Upper lobe of right lung (tissue), 1 donor: ENCODE measurements around the gene ZNF366. TPM values are rescaled to one million over a fixed set of nuclear protein-coding genes. Genes with fewer than 3 reads are reported as not detected.

Experiments
- ATAC-seq: fragments of 200-7000 bp; cut with Tn5 transposase; one replicate; pipeline ENCODE4 v1.9.1; 2020; ENCODE audit warnings: mild to moderate bottlenecking, moderate library complexity
- DNase-seq: peaks from one replicate; pipeline ENCODE4 v3.0.0-alpha.2; 2020
- H3K27ac ChIP-seq: fragments of 200-600 bp; one replicate; pipeline ENCODE4 v1.8.0; 2022
- H3K27me3 ChIP-seq: fragments of 200-600 bp; one replicate; pipeline ENCODE4 v1.8.0; 2022; ENCODE audit warnings: mild to moderate bottlenecking
- H3K36me3 ChIP-seq: fragments of 200-600 bp; one replicate; pipeline ENCODE4 v1.8.0; 2022
- H3K4me1 ChIP-seq: fragments of 200-600 bp; one replicate; pipeline ENCODE4 v1.8.0; 2022
- H3K4me3 ChIP-seq: fragments of 200-600 bp; one replicate; pipeline ENCODE4 v1.8.0; 2022; ENCODE audit warnings: mild to moderate bottlenecking
- H3K9me3 ChIP-seq: fragments of 200-600 bp; one replicate; pipeline ENCODE4 v1.8.0; 2022
- CTCF ChIP-seq: fragments of 200-600 bp; IDR thresholded peaks from one replicate; pipeline ENCODE4 v1.8.0; 2022; ENCODE audit warnings: antibody characterized with exemption
- intact Hi-C: fragments of 100-400 bp; cut with DNase I; formaldehyde crosslinking; loops from one replicate; pipeline ENCODE4 v1.11.0; 2022
- total RNA-seq: library from RNA; stranded (reverse); fragmentation: NEBNext Ultra II Directional; extraction: Animal tissue kit (Norgen Biotek cat#: 25700); gene quantifications from one replicate; pipeline ENCODE4 v1.2.1, GENCODE V29; 2021
- donor health status: DM: no; HTN: yes; CAD: no; lungs with severe emphysema.

The ZNF366 gene
- total RNA-seq, 1 donor from 2014 or later, result 12.2 TPM

- no peaks in the 10 kb centered on the region for H3K36me3 ChIP-seq
- TF ChIP-seq CTCF, result no peak
- H3K9me3 ChIP-seq, result no peaks in the 10 kb centered on the region
- ATAC-seq, result no peak
- H3K4me3 ChIP-seq, result no peak overlapping the region
- no peak for DNase-seq
- H3K4me1 ChIP-seq, result peaks cover 11% of the 10 kb centered on the region
- H3K27me3 ChIP-seq, result no peaks in the 10 kb centered on the region
- peak overlapping the region; percentile 4 for H3K27ac ChIP-seq
- intact Hi-C loops, result no loop called here
Measured at GRCh38 chr5:72465601-72466563, 41.3 kb downstream of the ZNF366 start.

- Histone ChIP-seq H3K36me3 (no peaks in the 10 kb centered on the region), H3K27me3 (no peaks in the 10 kb centered on the region), H3K9me3 (no peaks in the 10 kb centered on the region), H3K4me3 (no peak overlapping the region), H3K4me1 (peaks cover 11% of the 10 kb centered on the region), H3K27ac (no peak overlapping the region)
- no peak for TF ChIP-seq CTCF
- ATAC-seq (no peak), DNase-seq (no peak)
- intact Hi-C loops, result no loop called here
Measured at GRCh38 chr5:72465066-72465465, 42.1 kb downstream of the ZNF366 start.

- H3K27ac ChIP-seq, result no peak overlapping the region
- ATAC-seq, result no peak
- intact Hi-C loops, result no loop called here
- no peak for DNase-seq
- no peaks in the 10 kb centered on the region for H3K27me3 ChIP-seq
- no peak for TF ChIP-seq CTCF
- no peaks in the 10 kb centered on the region for H3K36me3 ChIP-seq
- peaks cover 17% of the 10 kb centered on the region for H3K4me1 ChIP-seq
- no peak overlapping the region for H3K4me3 ChIP-seq
- no peaks in the 10 kb centered on the region for H3K9me3 ChIP-seq
Measured at GRCh38 chr5:72464071-72464470, 43.1 kb downstream of the ZNF366 start.

- H3K9me3 ChIP-seq, result no peaks in the 10 kb centered on the region
- no peak overlapping the region for H3K27ac ChIP-seq
- ATAC-seq, result peak; percentile 24
Measured at GRCh38 chr5:72463449-72464052, 43.7 kb downstream of the ZNF366 start.

GRCh38 chr5:72460413-72460812, 46.8 kb downstream of the ZNF366 start:
- no peak for TF ChIP-seq CTCF
- peak; percentile 58 for DNase-seq
- Histone ChIP-seq H3K36me3 (no peaks in the 10 kb centered on the region), H3K27me3 (no peaks in the 10 kb centered on the region), H3K27ac (no peak overlapping the region), H3K9me3 (no peaks in the 10 kb centered on the region), H3K4me1 (peaks cover 26% of the 10 kb centered on the region), H3K4me3 (no peak overlapping the region)
- ATAC-seq, result no peak
- intact Hi-C loops, result no loop called here

More at GRCh38 chr5:72463449-72464052, 43.7 kb downstream of the ZNF366 start:
- H3K27me3 ChIP-seq, result no peaks in the 10 kb centered on the region
- no peaks in the 10 kb centered on the region for H3K36me3 ChIP-seq
- TF ChIP-seq CTCF, result no peak
- intact Hi-C loops, result no loop called here
- H3K4me1 ChIP-seq, result peaks cover 23% of the 10 kb centered on the region
- no peak overlapping the region for H3K4me3 ChIP-seq
- no peak for DNase-seq
